Caki2 (cell line): ENCODE measurements around the gene PCBD2. TPM values are rescaled to one million over a fixed set of nuclear protein-coding genes. Genes with fewer than 3 reads are reported as not detected.
A peak's percentile ranks its signal among the peaks of the same experiment; 100 is the strongest.

Experiments
- DNase-seq: peaks from one replicate; pipeline ENCODE4 v3.0.0-alpha.2; 2015; ENCODE audit warnings: low read depth
- in situ Hi-C: cut with HindIII; loops from 2 replicates; pipeline ENCODE4 v1.10.0; 2016; ENCODE audit warnings: low sequenced_read_pairs, low pct_unique_long_range_greater_than_20kb, mixed read lengths
- total RNA-seq: library from RNA; depleted of rRNA; stranded (reverse); fragments of >200 nt; shearing (Covaris generic); gene quantifications from 2 replicates; pipeline ENCODE4 v1.2.3, GENCODE V29; 2014; ENCODE audit warnings: low replicate concordance

The PCBD2 gene
- total RNA-seq, 1 experiment from 2014 or later = 4.1 TPM

DNA sequence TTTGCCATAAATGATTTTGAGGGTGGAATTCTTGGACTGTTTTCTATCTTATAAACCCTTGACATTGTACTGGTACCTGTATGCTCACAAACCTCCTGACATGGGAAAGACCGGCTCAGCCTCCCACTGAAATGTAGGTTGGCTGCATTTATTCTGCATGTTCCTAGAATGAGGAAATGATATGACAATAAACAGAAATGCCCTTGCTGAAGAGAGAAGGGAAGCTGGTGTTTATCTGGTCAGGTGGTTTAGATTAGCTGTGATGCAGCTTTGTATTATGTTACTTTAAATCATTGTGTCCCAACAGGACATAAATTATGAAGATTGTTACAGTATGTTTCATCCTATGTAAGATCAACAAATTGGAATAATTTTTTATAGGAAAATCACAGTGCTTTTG, 39.7 kb downstream of the PCBD2 start:
- DNase-seq = no peak
- in situ Hi-C loops = no loop called here

- in situ Hi-C loops = no loop called here
These were observed 40.1 kb downstream of the PCBD2 start for GRCh38 chr5:134945041-134945440.

GRCh38 chr5:134948911-134949310, 44.0 kb downstream of the PCBD2 start:
- in situ Hi-C loops = no loop called here
- DNase-seq = no peak

More at GRCh38 chr5:134945041-134945440, 40.1 kb downstream of the PCBD2 start:
- no peak for DNase-seq

DNA sequence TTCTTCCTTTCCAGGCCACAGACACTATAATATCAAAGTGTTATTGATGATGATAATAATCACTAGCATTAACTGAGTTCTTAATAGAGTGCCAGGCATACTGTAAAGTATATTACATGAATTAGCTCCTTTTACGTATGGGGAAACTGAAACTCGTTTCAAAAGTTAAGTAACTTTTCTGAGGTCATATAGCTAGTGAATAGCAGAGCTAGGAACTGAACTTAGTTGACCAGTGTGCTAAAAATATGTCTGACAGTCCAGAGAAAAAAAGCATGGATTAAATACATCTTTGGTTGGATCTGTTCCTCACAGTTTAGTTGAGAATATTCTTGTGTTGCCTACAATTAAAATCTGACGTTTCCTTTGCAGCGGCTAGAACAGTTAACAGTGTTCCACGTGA, 44.4 kb downstream of the PCBD2 start:
- in situ Hi-C loops = no loop called here
- DNase-seq = no peak

DNA sequence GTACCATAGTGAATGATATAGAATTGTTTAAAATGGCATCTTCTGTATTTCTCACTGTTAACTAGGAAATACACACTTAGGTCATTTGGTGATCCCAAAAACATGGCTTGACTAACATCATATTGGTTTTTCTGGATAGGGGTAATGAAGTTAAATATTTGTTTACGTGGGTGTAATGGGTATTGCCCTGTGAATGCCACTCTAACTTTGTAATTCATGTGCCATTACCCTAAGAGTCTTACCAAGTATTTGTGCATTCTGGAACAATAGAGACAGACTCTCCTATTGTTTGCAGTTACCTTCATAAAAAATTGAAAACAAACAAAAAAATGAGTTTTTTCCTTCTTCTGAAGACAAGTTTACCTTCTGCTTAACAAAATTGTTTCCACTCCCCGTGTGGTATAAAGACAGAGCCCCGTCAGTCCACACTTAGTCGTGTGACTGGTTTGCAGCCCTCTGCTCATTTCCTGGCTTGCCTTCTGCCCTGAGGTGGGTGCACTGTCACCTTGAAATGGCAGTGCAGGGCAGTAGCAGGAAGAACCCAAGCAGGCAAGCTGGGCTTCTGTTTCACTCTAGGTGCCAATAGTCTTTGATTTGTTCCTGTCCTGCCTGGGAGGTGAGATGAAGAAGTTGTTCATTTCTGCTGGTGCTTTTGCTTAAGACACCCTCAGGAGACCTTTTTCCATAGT, 53.1 kb downstream of the PCBD2 start:
- in situ Hi-C loops = no loop called here
- DNase-seq = no peak

GRCh38 chr5:134958755-134959154, 53.8 kb downstream of the PCBD2 start:
- no peak for DNase-seq

DNA sequence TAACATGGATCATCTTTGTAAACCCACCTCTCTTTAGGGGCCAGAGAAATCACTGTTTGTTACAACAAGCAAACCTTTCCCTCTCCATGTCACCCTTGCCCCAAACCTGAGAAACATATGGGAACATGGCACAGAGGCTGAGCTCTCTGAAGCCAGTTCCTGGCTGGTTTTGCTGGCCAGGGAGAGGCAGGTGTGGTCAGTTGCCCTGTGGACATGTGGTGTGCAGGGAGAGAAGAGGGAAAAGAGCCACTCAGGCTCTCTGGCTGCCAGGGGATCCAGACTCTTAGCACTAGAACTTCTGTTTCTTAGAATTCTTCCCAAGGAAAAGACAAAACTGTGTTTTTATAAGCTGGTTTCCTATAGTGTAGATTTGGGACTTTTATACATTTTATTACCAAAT, 58.2 kb downstream of the PCBD2 start:
- in situ Hi-C loops = no loop called here
- no peak for DNase-seq

More at GRCh38 chr5:134958755-134959154, 53.8 kb downstream of the PCBD2 start:
- in situ Hi-C loops = no loop called here

- in situ Hi-C loops = no loop called here
- DNase-seq = no peak
These were observed 59.7 kb downstream of the PCBD2 start for GRCh38 chr5:134964359-134965270.

DNA sequence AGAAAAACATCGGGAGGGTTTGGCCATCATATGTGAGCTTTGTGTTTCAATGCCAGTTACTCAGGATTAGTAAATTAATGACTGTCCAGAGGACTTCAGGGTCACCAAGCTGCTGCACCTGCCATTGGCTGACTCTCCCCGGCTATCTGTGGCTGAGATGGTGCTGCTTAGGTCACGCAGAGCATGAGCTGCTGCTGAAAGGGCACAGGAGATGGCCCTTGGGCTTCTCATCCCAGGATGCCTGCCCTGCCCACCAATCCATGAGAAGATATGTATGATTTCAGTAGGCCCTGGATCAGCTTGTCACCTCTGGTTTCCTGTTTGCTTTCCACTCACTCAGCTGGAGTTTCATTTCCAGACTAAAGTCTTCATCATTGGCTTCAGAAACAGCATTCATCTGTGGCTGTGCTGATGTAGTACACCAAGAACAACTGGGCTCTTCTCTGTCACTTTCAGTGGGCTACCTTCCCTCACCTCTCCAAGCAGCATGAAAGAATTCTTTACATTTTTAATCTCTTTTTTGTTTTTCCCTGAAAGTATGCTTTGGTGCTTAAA, 60.4 kb downstream of the PCBD2 start:
- no peak for DNase-seq
- in situ Hi-C loops = no loop called here

DNA sequence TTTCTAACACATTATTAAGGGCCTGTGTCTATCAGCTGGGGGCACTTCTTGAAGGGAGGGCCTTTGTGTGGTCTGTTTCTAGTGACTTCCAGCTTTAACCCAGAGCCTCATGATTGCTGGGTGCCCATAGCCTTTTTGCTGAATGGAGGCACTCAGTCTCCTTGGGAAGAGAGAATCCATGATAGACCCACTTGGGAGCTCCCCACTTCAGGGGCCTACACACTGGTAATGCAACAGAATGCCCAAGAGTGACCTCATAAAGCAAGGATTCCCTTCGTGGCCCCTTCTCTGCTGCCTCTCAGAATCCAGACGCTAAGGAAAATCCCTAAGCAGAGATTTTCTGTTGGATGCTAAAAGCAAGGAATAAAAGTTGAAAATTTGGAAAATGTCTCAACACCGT, 62.7 kb downstream of the PCBD2 start, which contains the start of gene CATSPER3:
Gene CATSPER3, plus strand, starts transcription at position 301 of the 400 bp plus-strand sequence. Its CDS starts 85 bp downstream, at position 386.
- in situ Hi-C loops = no loop called here

GRCh38 chr5:134968055-134968454, 63.1 kb downstream of the PCBD2 start:
- DNase-seq = no peak
- in situ Hi-C loops = no loop called here

More for the DNA sequence above, 62.7 kb downstream of the PCBD2 start, which contains the start of gene CATSPER3:
- no peak for DNase-seq

- DNase-seq = no peak
- in situ Hi-C loops = no loop called here
These were observed 64.2 kb downstream of the PCBD2 start for GRCh38 chr5:134969166-134969565.

DNA sequence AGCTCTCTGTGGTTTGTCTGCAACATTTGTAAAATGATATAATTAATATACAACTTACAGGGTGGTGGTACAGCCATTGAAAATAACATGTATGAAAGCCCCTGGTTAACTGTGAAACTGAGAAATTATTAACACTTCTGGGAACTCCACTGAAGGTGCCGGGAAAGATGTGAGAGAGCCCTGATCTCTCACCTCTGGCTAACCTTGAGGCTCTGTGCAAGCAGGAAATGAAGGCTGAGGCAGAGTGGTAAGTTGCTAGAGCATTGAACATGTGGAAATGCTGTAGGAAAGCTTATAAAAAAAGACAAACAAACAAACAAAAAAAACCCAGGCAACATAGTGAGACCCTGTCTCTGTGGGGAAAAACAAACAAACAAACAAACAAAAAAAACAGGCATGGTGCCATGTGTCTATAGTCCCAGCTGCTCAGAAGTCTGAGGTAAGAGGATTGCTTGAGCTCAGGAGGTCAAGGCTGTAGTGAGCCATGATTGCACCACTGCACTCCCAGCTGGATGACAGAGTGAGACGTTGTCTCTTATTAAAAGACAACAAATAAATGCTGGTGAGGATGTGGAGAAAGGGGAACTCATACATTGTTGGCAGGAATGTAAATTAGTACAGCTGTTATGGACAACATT, 70.3 kb downstream of the PCBD2 start:
- in situ Hi-C loops = no loop called here
- no peak for DNase-seq

GRCh38 chr5:134975843-134976242, 70.9 kb downstream of the PCBD2 start:
- in situ Hi-C loops = no loop called here
- DNase-seq = no peak

DNA sequence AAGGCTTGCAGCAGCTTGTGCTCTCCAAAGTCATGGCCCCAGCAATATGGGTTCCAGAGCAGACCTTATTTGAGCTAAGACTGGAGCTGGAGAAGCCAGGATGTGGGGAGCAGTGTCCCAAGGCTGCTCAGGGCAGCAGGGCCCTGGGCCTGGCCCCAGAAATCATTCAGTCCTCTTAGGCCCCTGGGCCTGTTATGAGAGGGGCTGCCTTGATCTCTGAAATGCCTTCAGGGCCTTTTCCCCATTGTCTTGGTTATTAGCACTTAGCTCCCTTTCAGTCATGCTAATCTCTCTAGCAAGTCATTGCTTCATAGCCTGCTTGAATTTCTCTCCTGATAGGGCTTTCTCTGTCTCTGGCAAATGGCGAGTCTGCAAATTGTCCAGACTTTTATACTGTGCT, 71.9 kb downstream of the PCBD2 start:
- DNase-seq = no peak
- in situ Hi-C loops = no loop called here

GRCh38 chr5:134979416-134979815, 74.5 kb downstream of the PCBD2 start:
- no peak for DNase-seq
- in situ Hi-C loops = no loop called here

DNA sequence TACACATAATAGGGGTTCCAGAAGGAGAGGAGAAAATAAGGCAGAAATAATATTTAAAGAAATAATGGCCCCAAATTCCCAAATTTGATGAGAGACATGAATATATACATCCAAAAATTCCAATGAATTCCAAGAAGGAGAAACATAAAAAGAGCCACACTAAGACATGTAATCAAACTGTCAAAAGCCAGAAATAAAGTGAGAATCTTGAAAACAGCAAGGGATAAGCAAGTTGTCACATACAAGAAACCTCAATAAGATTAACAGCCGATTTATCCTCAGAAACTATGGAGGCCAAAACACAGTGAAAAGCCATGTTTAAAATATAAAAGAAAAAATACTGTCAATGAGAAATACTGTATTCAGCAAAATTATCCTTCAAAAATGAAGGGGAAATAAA, 77.3 kb downstream of the PCBD2 start:
- in situ Hi-C loops = no loop called here
- DNase-seq = peak; percentile 4

DNA sequence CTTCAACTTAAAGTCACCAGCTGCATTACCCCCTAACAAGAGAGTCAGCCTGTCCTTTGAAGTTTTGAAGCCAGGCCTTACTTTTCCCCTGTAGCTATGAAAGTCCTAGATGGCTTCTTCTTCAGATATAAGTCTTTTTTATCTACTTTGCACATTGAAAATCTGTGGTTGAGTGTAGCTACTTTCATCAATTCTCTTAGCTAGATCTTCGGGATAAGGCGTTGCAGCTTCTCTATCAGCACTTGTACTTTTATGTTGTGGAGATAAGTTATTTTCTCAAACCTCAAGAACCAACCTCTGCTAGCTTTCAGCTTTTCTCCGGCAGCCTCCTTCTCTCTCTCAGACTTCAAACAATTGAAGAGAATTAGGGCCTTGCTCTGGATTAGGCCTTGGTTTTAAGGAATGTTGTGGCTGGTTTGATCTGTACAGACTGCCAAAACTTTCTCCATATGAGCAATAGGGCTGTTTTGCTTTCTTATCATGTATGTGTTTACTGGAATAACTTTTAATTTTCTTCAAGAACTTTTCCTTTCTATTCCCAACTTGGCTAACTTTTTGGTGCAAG, 84.4 kb downstream of the PCBD2 start:
- in situ Hi-C loops = no loop called here
- no peak for DNase-seq
